WERI-Rb-1 (cell line): ENCODE results near the gene TRNT1.

ENCODE experiments used
- DNase-seq: peaks from one replicate; pipeline ENCODE4 v3.0.0-alpha.2; 2020
- H3K27ac ChIP-seq: fragments of 250-450 bp; sonication (Bioruptor Pico); 2 replicates; pipeline ENCODE4 v1.5.1; 2020; ENCODE audit warnings: mild to moderate bottlenecking, moderate library complexity
- H3K27me3 ChIP-seq: fragments of 250-450 bp; sonication (Bioruptor Pico); 2 replicates; pipeline ENCODE4 v1.5.1; 2021; ENCODE audit warnings: mild to moderate bottlenecking, low read depth, moderate library complexity; ENCODE audit not compliant: insufficient read depth, severe bottlenecking
- H3K36me3 ChIP-seq: fragments of 250-450 bp; sonication (Bioruptor Pico); 2 replicates; pipeline ENCODE4 v1.5.1; 2020; ENCODE audit warnings: mild to moderate bottlenecking, moderate library complexity
- H3K4me3 ChIP-seq: 2 replicates; pipeline ENCODE4 v1.5.1; 2011; ENCODE audit warnings: low read depth, mild to moderate bottlenecking, control low read depth, low read length
- H3K9me3 ChIP-seq: fragments of 250-450 bp; sonication (Bioruptor Pico); 2 replicates; pipeline ENCODE4 v1.5.1; 2021; ENCODE audit warnings: mild to moderate bottlenecking, moderate library complexity; ENCODE audit not compliant: severe bottlenecking
- TF ChIP-seq, protein P1 (sequence below): IDR thresholded peaks from 2 replicates; pipeline ENCODE4 v1.5.1; 2011; ENCODE audit warnings: low read depth, mild to moderate bottlenecking, control low read depth, inconsistent platforms, low read length

The TRNT1 gene

DNA sequence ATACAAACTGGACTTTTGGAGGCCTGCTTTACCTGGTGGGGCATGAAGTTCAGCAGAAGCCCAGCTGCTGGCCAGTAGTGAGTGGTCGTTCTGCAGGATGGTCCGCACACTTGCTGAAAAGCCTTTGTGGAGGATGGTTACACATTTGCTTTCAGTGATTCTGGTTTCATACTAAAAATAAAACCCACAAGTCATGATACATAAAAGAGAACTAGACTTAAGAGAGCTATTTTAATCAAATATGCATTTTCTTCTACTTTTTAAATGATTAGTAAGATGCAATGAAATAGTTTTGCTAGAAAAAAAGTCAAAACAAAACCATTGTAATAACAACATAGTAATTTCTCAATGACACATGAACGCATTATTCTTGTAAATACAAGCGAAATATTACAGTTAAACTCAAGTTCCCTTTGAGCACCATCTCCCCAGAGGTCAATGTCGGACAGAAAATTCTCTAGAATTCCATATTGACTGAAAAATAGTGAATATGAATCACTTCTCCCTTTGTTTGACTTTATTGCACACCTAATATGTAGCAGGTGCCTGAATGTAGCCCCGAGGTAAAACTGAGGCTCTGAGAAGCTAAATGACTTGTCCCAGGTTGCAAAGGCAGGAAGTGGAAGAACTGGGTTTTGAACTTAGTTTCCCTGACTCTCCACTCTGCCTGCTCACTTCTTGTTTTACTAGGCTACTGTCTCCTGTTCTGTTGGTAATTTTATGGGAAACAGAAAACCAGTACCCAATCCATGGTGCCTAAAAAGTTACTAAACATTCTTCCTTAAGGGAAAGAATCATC, 24.9 kb upstream of the TRNT1 start:
- TF ChIP-seq, protein P1, sequence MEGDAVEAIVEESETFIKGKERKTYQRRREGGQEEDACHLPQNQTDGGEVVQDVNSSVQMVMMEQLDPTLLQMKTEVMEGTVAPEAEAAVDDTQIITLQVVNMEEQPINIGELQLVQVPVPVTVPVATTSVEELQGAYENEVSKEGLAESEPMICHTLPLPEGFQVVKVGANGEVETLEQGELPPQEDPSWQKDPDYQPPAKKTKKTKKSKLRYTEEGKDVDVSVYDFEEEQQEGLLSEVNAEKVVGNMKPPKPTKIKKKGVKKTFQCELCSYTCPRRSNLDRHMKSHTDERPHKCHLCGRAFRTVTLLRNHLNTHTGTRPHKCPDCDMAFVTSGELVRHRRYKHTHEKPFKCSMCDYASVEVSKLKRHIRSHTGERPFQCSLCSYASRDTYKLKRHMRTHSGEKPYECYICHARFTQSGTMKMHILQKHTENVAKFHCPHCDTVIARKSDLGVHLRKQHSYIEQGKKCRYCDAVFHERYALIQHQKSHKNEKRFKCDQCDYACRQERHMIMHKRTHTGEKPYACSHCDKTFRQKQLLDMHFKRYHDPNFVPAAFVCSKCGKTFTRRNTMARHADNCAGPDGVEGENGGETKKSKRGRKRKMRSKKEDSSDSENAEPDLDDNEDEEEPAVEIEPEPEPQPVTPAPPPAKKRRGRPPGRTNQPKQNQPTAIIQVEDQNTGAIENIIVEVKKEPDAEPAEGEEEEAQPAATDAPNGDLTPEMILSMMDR: no peak
- no peaks in the 10 kb centered on the region for H3K27me3 ChIP-seq
- no peak for DNase-seq

GRCh38 chr3:3102751-3103150, 24.0 kb upstream of the TRNT1 start:
- DNase-seq: no peak
- Histone ChIP-seq H3K9me3 (no peaks in the 10 kb centered on the region), H3K27me3 (no peaks in the 10 kb centered on the region), H3K27ac (no peak overlapping the region), H3K4me3 (no peak overlapping the region), H3K36me3 (no peaks in the 10 kb centered on the region)
- TF ChIP-seq, protein P1: no peak

More for the DNA sequence above, 24.9 kb upstream of the TRNT1 start:
- no peak overlapping the region for H3K27ac ChIP-seq
- no peaks in the 10 kb centered on the region for H3K9me3 ChIP-seq
- no peaks in the 10 kb centered on the region for H3K36me3 ChIP-seq
- H3K4me3 ChIP-seq: no peak overlapping the region

GRCh38 chr3:3105246-3105645, 21.5 kb upstream of the TRNT1 start:
- Histone ChIP-seq H3K9me3 (no peaks in the 10 kb centered on the region), H3K4me3 (no peak overlapping the region), H3K27ac (no peak overlapping the region), H3K27me3 (no peaks in the 10 kb centered on the region), H3K36me3 (no peaks in the 10 kb centered on the region)
- no peak for DNase-seq
- TF ChIP-seq, protein P1: no peak

DNA sequence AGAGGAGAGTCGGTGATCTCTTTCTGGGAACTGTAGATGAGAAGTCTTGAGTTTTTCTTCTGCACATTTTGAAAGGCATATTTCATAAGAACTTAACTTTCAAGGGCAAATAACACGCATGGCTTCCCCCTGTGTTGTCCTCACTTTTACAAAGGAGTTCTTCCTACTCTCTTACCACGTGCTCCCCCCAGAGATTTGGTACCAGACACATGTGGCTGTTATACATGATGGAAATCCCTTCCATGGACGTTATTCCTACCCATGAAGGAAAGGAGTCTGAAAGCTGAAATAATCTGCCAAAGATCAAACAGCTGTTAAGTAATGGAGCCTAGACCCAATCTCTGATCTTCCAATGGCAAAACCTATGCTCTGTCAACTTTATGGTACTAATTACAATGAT, 20.9 kb upstream of the TRNT1 start:
- Histone ChIP-seq H3K9me3 (no peaks in the 10 kb centered on the region), H3K4me3 (no peak overlapping the region), H3K27ac (no peak overlapping the region), H3K27me3 (no peaks in the 10 kb centered on the region), H3K36me3 (no peaks in the 10 kb centered on the region)
- TF ChIP-seq, protein P1: no peak
- no peak for DNase-seq

GRCh38 chr3:3107181-3107580, 19.6 kb upstream of the TRNT1 start:
- Histone ChIP-seq H3K4me3 (no peak overlapping the region), H3K27ac (no peak overlapping the region), H3K36me3 (no peaks in the 10 kb centered on the region), H3K9me3 (no peaks in the 10 kb centered on the region), H3K27me3 (no peaks in the 10 kb centered on the region)
- TF ChIP-seq, protein P1: no peak
- DNase-seq: no peak

DNA sequence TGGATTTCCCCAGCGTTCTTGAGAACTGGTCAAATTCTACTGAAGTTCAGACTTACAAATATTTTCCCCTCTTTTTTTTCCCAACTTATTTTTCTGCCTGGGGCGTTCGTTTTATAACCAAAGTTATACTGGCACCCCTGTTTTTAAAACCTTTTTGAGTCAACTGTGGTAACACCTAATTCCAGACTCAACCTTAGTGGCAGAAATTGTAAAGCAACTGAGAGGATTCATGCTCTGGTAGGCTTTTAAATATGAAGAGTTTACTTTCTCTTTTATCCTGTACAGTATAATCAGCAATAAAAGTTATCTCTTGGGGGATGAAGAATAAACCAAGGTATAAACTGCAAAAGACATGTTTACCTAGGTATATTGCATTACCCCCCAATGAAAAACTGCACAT, 18.9 kb upstream of the TRNT1 start:
- Histone ChIP-seq H3K4me3 (no peak overlapping the region), H3K27ac (no peak overlapping the region), H3K36me3 (no peaks in the 10 kb centered on the region), H3K27me3 (no peaks in the 10 kb centered on the region), H3K9me3 (no peaks in the 10 kb centered on the region)
- DNase-seq: no peak
- TF ChIP-seq, protein P1: no peak
